Measurements from ENCODE around the gene GPR12. TPM values are rescaled to one million over a fixed set of nuclear protein-coding genes. Genes with fewer than 3 reads are reported as not detected.

GPR12 gene
- total RNA-seq, 1 donor from 2014 or later, result 0.15 TPM

DNA sequence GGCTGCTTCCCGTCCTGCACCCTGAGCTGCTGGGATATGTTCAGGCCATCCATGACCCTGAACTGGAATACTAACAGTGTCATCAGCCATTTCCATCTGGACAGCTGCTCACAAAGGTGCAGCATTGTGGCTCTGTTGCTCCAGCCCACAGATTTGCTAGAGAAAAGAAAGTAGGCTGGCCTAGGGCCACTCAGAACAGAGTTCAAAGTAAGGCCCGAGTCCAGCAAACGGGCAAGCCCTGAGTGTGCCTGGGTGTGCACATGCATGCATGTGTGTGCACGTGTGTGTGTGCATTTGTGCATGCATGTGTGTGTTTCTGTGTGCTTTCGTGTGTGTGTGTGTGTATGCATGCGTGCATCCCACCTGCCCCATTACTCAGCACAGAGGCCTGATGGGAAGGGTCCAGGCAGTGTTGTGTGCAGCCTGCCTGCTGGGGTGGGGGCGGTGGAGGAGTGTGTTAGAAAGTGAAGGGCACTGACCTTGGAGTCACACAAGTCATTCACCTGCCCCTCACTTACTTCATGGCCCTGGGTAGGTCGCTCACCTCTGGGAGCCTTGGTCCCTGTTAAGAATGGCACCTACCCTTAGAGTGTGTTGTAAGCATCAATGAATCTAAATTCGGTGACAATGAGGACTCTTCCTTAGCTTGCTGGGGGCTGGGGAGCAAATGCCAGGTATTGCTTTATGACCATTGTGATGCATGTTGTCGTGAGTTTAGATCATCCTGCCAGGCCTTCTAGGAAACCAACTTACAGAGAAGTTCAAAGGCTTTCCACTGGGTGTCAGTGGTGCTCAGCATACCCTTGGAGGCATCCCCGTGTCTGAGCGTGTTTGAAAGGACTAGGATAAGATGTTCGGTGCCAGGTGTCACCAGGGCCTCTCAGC lies 53.2 kb downstream of the GPR12 start:
- no peak for DNase-seq
- intact Hi-C loops (cut with micrococcal nuclease), result no loop called here
- peak; percentile 74 for ATAC-seq

DNA sequence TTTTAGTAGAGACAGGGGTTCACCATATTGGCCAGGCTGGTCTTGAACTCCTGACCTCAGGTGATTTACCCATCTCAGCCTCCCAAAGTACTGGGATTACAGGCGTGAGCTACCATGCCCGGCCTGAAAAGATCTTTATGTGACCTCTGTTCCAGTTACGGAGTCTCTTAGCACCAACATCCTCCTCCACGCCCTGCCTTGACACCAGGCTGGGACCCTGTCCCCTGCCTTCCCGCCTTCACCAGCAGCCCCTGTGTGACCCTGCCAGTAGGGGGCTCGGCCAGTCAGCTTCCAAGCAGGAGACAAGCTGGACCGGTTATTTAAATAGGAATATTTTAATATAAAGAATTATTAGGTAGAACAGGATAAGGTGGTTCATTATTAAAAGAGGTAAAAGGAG lies 54.2 kb downstream of the GPR12 start:
- DNase-seq (no peak), ATAC-seq (no peak)
- intact Hi-C loops (cut with micrococcal nuclease), result no loop called here

DNA sequence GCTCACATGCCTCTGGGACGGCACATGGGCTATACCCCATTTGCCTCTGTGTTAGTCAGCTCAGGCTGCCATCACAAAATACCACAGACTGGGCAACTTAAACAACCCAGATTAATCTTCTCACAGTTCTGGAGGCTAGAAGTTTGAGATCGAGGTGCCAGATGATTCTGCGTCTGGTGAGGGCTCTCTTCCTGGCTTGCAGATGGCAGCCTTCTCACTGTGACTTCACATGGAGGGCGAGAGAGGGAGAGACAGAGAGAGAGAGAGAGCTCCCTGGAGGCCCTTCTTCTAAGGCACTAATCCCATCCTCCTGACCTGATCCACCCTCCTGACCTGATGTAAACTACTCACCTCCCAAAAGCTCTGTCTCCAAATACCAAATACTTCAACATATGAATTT lies 55.0 kb downstream of the GPR12 start:
- no peak for ATAC-seq
- intact Hi-C loops (cut with micrococcal nuclease), result no loop called here
- DNase-seq, result no peak

Other genes starting within 250 kb of the GPR12 start
- 11.5 TPM for gene WASF3, start 203.1 kb downstream of the GPR12 start, total RNA-seq

Data from left ventricle myocardium superior (tissue), 1 donor.